Measurements from ENCODE around the gene SLC26A11.
"Not testable (repeated sequence)": the region's sequence is repeated elsewhere in the genome, so short reads cannot be mapped to it uniquely, and the experiment has no call there.

The SLC26A11 gene

DNA sequence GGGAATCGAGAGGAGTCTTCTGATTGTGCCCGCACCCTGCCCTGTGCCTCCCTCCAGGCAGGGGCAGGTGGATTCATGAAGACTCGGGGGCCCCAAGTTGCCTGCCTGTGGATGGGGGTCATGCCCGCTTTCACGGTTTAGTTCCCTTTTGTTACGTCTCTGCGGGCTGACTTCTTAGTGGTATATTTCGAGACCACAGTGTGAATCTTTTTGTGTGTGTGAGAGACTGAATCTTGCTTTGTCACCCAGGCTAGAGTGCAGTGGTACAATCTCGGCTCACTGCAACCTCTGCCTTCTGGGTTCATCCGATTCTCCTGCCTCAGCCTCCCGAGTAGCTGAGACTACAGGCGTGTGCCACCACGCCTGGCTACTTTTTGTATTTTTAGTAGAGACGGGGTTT is 22.3 kb downstream of the SLC26A11 start:
- no peak for DNase-seq (ENCODE audit: low spot score)
- no peak overlapping the region for H3K27ac ChIP-seq
- CTCF ChIA-PET: interaction anchor here (0.9 kb wide), 1 partner anchor 13 kb away, joined by 5 read pairs; no protein-coding TSS in a partner anchor
- TF ChIP-seq, protein P1, sequence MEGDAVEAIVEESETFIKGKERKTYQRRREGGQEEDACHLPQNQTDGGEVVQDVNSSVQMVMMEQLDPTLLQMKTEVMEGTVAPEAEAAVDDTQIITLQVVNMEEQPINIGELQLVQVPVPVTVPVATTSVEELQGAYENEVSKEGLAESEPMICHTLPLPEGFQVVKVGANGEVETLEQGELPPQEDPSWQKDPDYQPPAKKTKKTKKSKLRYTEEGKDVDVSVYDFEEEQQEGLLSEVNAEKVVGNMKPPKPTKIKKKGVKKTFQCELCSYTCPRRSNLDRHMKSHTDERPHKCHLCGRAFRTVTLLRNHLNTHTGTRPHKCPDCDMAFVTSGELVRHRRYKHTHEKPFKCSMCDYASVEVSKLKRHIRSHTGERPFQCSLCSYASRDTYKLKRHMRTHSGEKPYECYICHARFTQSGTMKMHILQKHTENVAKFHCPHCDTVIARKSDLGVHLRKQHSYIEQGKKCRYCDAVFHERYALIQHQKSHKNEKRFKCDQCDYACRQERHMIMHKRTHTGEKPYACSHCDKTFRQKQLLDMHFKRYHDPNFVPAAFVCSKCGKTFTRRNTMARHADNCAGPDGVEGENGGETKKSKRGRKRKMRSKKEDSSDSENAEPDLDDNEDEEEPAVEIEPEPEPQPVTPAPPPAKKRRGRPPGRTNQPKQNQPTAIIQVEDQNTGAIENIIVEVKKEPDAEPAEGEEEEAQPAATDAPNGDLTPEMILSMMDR (conservative IDR thresholded peaks at IDR 0.05; ENCODE audit: low read depth): no peak
- POLR2A ChIA-PET (ENCODE audit: low non-redundant PET): no interaction called here

DNA sequence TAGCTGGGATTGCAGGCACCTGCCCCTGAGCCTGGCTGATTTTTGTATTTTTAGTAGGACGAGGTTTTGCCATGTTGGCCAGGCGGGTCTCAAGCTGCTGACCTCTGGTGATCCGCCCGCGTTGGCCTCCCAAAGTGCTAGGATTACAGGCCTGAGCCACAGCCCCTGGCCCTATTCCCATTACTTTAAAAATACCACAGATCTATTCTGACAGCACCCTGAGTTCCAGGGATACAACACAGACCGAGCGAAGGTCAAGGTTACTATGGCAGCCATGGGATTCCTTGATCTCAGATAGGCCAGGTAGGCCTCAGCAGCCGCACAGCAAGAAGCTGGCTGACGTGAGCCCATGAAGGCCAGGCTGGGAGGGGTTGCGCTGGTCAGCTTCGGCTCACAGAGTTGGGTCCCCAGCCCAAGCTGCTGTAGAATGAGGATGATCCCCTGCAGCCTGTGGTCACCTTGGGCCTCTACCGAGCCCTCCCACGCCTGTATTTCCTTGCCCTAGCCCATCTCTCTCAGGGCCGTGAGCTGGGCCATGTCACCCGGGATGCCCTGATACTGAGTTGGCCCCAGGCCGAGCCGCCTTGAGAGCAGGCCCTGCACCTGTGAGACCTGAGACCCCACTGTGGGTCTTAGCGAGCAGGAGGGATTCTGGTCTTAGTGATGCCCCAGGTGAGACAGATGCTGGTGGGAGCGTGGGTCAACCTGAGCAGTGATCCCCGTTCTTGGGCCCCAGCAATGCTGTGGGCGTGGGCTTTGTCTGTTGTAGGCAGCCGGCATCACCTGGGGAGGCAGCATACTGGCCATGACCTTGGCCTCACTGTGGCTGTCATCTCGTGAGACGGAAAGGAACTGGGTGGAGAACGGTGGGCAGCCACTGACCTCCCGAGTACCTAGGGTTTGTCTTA is 23.6 kb downstream of the SLC26A11 start:
- POLR2A ChIA-PET (ENCODE audit: low non-redundant PET): no interaction called here
- CTCF ChIA-PET: interaction anchor here (0.6 to 0.9 kb wide), 2 partner anchors 14 to 435 kb away, joined by 4 to 5 read pairs; no protein-coding TSS in a partner anchor
- TF ChIP-seq, protein P1 (conservative IDR thresholded peaks at IDR 0.05; ENCODE audit: low read depth): no peak
- no peak for DNase-seq (ENCODE audit: low spot score)
- H3K27ac ChIP-seq: peak overlapping the region; percentile 2; the same call in 1 of the 2 replicates

DNA sequence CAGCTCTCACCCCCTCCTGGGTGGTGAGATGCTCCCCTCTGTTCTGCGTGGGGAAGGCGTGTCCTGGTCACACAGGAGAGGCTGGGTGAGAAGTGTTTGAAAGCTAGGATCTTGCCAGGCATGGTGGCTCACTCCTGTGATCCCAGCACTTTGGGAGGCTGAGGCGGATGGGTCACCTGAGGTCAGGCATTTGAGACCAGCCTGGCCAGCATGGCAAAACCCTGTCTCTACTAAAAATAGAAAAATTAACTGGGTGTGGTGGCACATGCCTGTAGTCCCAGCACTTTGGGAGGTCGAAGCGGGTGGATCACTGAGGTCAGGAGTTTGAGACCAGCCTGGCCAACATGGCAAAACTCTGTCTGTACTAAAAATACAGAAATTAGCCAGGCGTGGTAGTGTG is 24.2 kb downstream of the SLC26A11 start:
- H3K27ac ChIP-seq; DNase-seq (ENCODE audit: low spot score); POLR2A ChIA-PET (ENCODE audit: low non-redundant PET): not testable (repeated sequence)
- CTCF ChIA-PET: interaction anchor here (0.7 kb wide), 1 partner anchor 78 kb away, joined by 4 read pairs; no protein-coding TSS in a partner anchor

DNA sequence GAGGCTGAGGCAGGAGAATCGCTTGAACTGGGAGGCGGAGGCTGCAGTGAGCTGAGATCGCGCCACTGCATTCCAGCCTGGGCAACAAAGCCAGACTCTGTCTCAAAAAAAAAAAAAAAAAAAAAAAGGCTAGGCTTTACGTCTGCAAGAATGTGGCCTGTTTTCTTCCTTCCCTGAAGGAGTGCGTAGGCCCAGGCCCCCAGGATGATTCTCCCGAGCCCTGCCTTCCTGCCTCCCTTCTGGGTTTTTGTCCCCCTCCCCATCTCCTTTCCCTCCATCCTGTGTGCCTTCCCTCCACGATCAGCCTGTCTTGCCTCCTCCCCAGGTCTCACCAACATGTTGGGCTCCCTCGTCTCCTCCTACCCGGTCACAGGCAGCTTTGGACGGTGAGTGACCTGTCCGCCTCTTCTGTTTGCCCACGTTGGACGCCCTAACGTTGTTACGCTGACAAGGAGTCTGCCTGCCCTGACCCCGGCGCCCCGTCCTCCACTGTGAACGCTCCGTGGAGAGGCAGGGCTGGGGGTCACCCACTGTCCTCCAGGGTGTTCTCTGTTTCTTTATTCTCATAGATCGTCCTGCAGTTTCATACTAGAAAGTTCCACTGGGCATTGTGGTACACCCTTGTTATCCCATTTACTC is 24.8 kb downstream of the SLC26A11 start:
- ChIA-PET POLR2A (ENCODE audit: low non-redundant PET) (no interaction called here), CTCF (interaction anchor here (0.7 kb wide), 1 partner anchor 77 kb away, joined by 4 read pairs; no protein-coding TSS in a partner anchor)
- no peak for DNase-seq (ENCODE audit: low spot score)
- no peak overlapping the region for H3K27ac ChIP-seq
- TF ChIP-seq, protein P1 (conservative IDR thresholded peaks at IDR 0.05; ENCODE audit: low read depth): no peak

DNA sequence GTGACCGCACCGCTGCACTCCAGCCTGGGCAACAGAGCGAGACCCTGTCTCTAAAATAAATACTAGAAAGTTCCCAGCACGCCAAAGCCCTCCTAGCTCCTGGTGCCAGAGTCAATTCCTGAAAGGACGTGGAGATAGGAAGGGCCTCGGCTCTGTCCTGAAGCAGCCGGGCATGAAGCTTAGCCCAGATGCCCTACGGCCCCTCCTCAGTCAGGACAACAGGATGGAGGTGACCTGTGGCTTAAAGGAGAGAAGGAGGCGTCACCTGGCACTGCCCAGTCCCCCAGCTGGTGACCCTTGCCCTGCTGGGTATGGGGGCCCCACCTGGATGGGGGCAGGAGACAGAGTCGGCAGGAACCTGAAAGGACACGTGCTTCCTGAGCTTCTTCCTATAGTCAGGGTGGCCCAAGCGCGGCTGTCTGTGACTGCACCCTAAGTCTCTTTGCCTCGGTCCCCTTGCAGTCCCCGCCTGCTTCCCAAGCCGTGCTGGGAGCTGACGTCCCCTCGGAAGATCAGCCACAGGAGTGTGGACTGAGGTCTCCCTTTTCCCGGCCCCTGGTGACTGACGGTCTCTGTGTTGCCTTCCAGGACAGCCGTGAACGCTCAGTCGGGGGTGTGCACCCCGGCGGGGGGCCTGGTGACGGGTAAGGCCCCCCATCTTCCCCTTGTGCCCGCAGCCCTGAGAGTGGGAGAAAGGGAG is 25.5 kb downstream of the SLC26A11 start:
- POLR2A ChIA-PET (ENCODE audit: low non-redundant PET): no interaction called here
- CTCF ChIA-PET: no interaction called here
- no peak overlapping the region for H3K27ac ChIP-seq
- TF ChIP-seq, protein P1 (conservative IDR thresholded peaks at IDR 0.05; ENCODE audit: low read depth): no peak
- DNase-seq (ENCODE audit: low spot score): no peak

DNA sequence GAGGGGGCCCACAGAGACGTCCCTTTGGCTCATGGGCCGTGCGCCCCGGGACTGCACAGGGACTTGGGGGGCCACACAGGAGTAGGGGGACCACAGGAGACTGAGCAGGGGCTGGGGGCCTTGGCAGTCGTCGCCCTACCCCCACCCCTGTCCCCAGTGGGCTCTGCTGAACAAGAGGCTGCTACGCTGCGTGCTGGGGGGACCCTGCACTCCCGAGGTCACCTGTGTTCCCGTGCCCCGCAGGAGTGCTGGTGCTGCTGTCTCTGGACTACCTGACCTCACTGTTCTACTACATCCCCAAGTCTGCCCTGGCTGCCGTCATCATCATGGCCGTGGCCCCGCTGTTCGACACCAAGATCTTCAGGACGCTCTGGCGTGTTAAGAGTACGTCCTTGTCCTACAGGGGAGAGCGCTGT is 26.0 kb downstream of the SLC26A11 start:
- no peak overlapping the region for H3K27ac ChIP-seq
- DNase-seq (ENCODE audit: low spot score): no peak
- TF ChIP-seq, protein P1 (conservative IDR thresholded peaks at IDR 0.05; ENCODE audit: low read depth): no peak
- CTCF ChIA-PET: no interaction called here
- POLR2A ChIA-PET (ENCODE audit: low non-redundant PET): no interaction called here

Data from RWPE1 (cell line).